Suprapubic skin (tissue), 4 donors: ENCODE measurements around the gene UNC93A.

Source experiments
- CTCF ChIP-seq, 2 donors: fragments of 200-600 bp in 1 of 2; fragments of 450-650 bp in 1 of 2; sonication (generic) in 1 of 2; IDR thresholded peaks; one replicate each; pipeline ENCODE4 v1.5.1; 2016 to 2019; ENCODE audit warnings: antibody characterized with exemption in 2 of 2, mild to moderate bottlenecking in 1 of 2, moderate library complexity in 1 of 2
- EP300 ChIP-seq: sonication (generic); formaldehyde crosslinking; IDR thresholded peaks from one replicate; pipeline ENCODE4 v1.6.1; 2017; ENCODE audit warnings: antibody characterized with exemption
- POLR2AphosphoS5 ChIP-seq, 3 donors: sonication (generic); formaldehyde crosslinking; IDR thresholded peaks; one replicate each; pipeline ENCODE4 v1.6.1; 2017; ENCODE audit warnings: antibody characterized with exemption in 3 of 3

GRCh38 chr6:167293088-167293589, 2.0 kb downstream of the UNC93A start:
- no peak for TF ChIP-seq CTCF (IDR thresholded peaks at IDR 0.05)
- no peak for TF ChIP-seq EP300
- no peak for TF ChIP-seq POLR2AphosphoS5 (IDR thresholded peaks at IDR 0.05)
